ENCODE measurements around the gene BPIFB4.
"Not testable (repeated sequence)": the region's sequence is repeated elsewhere in the genome, so short reads cannot be mapped to it uniquely, and the experiment has no call there.

BPIFB4 gene

DNA sequence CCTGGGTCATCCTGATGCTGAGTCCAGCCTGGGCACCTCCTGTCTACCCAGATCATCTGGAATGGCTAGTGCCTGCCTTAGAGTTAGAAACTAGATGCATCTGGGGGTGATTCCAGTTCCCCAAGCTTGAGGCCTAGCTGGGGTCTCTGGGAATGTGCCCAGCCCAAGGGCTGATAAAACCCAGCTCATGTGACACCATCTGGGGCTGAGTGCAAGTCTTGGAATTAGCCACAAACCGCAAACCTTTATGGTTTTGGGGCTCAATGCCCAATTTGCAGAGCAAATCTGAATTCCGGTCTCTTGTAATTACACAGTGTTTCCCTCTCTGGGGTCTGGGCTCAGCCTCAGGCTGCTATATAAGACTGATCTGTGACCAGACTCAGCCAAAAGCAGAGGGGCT, at the start of gene BPIFB4:
Gene BPIFB4 (plus strand): TSS at position 385 of the 400 bp plus-strand sequence. CDS start 1,884 bp downstream, outside the sequence.
- DNase-seq: no peak

DNA sequence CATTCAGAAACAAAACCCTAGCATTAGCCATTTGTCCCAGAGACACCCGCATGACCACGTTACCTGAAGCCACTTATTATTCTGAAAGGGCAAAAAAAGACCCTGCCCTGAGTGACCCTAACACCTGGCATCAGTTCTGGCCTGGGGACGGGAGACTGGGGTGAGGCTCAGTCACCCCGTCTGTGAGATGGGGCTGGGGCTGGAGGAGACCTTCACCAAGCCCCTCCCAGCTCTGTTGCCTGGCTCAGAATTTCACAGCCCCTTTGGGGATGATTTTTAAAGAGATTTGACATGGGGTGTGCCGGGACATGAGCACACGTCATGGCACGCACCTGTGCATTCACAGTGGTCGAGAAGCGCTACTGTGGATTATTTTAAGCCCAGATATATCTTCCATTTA, 49.4 kb upstream of the BPIFB4 start:
- DNase-seq: no peak

- no peak for DNase-seq
Observed at GRCh38 chr20:33030569-33030968, 48.9 kb upstream of the BPIFB4 start.

GRCh38 chr20:33031531-33031930, 47.9 kb upstream of the BPIFB4 start, which contains the start of gene BPIFB6:
BPIFB6 (plus strand) TSS chr20:33031648; CDS start chr20:33031648, 0 bp downstream.
- no peak for DNase-seq

DNA sequence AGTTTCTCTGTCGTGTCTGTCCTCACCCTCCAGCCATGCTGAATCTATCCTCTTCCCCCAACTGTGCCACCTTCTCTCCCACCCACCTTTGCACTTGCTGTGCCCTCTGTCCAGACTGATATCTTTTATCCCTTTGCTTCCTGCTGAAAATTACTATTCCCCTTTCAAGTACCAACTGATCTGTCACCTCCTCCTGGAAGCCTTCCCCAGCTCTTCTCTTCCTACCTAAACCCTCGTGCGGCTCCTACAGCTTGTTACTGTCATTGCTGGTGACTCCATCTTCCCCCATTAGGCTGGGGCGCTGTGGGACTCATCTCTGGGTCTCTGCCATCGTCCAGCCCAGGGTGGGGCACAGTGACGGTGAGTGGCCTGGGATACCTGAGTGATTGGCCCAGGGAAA, 46.9 kb upstream of the BPIFB4 start:
- no peak for DNase-seq

- DNase-seq: no peak
Observed at GRCh38 chr20:33033381-33033780, 46.1 kb upstream of the BPIFB4 start.

DNA sequence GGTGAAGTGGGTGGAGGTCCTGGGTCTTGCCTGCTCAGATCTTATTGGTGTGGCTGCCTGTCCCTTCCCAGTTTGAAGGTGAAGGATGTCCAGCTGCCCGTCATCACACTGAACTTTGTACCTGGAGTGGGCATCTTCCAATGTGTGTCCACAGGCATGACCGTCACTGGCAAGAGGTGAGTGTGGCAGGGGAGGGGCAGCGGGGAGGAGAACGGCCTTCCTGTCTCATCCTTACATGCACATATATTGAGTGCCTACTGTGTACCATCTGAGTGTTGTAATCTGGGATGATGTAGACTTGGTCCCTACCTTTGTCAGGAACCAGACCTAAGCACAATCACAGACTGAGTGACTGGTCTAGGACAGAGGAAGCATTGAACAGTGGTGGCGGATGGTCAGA, 45.3 kb upstream of the BPIFB4 start:
- DNase-seq: no peak

- no peak for DNase-seq
Observed at GRCh38 chr20:33034901-33035492, 44.4 kb upstream of the BPIFB4 start.

- no peak for DNase-seq
Observed at GRCh38 chr20:33037456-33037855, 42.0 kb upstream of the BPIFB4 start.

- no peak for DNase-seq
Observed at GRCh38 chr20:33038243-33038642, 41.2 kb upstream of the BPIFB4 start.

- DNase-seq: no peak
Observed at GRCh38 chr20:33042430-33042829, 37.0 kb upstream of the BPIFB4 start.

DNA sequence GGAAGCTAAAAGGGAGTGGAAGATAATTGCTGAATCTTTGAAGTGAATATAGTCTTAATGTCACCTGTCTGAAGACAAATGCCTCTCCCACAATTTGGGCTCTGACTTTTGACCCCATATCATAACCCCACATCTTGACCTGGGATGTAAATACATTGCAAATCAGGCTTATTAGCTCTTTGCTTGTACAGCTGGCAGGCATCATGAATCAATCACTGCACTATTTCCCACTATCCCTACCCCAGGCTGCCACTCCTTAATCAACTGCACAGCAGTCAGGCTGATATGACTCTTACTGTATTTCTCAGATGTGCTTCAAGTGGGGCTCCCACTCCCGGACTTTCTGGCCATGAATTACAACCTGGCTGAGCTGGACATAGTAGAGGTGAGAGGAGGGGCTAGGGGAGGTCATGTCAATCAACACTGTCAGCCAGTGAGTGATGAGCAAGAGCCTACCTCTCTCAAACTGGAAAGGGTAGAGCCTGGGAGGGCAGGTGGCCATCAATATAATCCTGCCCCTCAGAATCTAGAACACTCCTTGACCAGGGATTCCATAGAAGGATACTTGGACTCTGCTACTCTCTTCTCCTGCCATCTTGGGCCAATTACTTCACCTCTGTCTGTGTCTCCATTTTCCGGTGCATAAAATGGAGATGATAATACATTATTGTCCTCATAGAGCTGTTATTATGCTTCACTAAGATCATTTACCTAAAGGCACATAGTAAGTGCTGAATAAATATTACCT, 36.3 kb upstream of the BPIFB4 start:
- no peak for DNase-seq

- no peak for DNase-seq
Observed at GRCh38 chr20:33043731-33044181, 35.7 kb upstream of the BPIFB4 start.

DNA sequence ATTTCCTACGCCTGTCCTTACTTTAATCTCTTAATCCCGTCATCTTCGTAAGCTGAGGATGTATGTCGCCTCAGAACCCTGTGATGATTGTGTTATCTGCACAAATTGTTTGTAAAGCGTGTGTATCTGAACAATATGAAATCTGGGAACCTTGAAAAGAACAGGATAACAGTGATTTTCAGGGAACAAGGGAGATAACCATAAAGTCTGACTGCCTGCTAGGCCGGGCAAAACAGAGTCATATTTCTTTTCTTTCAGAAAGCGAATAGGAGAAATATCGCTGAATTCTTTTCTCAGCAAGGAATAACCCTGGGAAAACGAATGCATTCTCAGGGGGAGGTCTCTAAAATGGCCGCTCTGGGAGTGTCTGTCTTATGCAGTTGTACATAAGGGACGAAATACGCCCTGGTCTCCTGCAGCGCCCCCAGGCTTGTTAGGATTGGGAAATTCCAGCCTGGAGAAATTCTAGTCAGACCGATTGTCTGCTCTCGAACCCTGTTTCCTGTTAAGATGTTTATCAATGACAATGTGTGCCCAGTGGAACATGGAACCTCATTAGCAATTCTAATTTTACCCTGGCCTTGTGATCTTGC, 34.2 kb upstream of the BPIFB4 start:
- DNase-seq: not testable (repeated sequence)

DNA sequence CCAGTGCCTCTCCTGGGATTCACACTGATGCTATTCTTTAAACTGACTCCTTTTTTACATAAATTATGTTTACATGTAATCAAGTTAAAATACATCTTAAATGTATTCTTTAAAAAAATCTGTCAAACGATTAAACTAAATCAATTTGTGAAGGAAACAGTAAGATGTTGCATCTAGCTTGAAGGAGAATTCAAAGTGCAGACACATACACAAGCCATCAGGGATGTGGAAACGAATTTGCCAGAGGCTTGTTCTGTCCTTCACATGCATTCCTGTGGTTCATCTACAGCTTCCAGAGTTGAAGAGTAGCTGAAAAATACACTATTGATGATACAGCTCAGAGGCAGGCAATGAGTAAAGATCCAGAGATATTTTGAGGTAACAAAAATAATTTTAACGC, 33.0 kb upstream of the BPIFB4 start:
- DNase-seq: no peak

DNA sequence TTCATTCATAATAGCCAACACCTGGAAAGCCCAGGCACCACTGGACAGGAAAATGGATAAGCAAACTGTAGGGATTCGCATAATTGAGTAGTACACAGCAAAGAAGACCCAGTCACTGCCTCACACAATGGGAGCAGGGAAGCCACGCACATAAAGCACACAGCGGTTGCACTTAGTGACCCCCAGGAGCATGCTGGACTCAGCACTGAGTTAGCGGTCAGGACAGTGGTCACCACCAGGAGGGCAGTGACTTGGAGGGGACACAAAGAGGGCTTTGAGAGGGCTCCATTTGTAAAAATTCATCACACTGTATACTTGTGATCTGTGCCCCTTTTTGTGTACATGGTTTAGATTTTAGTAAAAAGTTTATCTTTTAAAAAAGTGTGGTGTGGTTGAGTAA, 28.1 kb upstream of the BPIFB4 start:
- DNase-seq: no peak

- DNase-seq: no peak
Observed at GRCh38 chr20:33053291-33054106, 25.9 kb upstream of the BPIFB4 start, which contains the start of gene BPIFB3. BPIFB3 (plus strand) TSS chr20:33053903; CDS start chr20:33055436, 1,533 bp downstream.

GRCh38 chr20:33054381-33054780, 25.1 kb upstream of the BPIFB4 start:
- DNase-seq: no peak

DNA sequence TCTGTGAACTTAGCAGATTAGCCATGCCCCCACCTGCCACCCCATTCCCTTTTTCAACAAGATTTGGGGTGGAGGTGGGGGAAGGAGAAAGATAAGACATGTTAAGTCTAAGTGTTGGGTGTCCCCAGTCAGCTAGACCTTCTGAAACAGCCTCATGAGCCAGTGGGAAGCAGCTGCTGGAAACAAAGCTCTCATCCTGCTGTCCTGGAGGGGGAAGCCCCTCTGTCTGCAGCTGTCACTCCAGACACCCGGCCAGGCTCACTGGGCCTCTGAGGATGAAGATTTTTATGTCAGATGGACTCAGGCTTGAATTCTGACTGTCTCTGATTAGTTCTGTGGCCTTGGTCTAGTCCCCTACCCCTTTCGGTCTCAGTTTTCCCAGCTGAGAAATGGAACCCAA, 24.7 kb upstream of the BPIFB4 start:
- no peak for DNase-seq

- no peak for DNase-seq
Observed at GRCh38 chr20:33059136-33059535, 20.3 kb upstream of the BPIFB4 start.

DNA sequence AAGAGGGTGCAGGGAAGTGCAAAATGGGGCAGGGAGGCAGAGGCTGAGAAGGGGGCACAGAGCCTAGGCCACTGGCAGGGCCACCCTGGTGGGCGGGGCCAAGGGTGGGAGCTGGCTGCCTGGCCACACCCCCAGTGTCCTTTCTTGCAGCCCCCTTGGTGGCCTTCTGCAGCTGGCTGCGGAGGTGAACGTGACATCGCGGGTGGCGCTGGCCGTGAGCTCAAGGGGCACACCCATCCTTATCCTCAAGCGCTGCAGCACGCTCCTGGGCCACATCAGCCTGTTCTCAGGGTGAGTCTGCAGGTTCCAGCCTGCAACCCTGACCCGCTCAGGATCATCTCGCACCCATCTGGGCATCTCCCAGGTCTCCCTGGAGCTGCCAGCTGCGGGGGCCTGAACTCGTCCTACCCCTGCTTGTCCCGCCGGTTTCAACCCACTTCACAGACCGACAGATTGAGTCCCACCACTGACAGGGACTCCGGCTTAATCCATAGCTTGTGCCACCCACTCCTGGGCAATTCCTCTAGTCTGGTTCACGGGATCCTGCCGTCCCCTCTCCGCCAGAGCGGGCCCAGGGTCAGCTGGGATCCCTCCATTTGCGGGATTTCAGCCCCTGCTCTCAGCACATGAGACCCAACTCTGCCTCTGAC, 19.6 kb upstream of the BPIFB4 start:
- DNase-seq: no peak

DNA sequence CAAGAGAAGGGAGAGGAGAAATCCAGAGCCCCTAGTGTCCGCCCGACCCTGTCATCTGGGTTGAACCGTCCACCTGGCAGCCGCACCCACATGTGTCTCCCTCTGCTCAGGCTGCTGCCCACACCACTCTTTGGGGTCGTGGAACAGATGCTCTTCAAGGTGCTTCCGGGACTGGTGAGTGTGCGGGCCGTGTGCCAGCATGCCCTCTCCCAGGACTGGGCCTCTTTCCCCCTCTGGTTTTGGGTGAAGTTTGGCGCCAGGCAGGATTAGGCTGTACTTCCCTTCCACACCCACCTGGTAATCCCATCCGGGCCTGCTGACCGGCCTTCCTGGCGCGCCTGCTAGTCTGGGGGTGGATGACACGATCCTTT, 17.8 kb upstream of the BPIFB4 start:
- DNase-seq: no peak

Data from HCEC 1CT (cell line).